ENCODE data around the gene PCARE.

The PCARE gene

GRCh38 chr2:29064346-29064715 is 10.0 kb downstream of the PCARE start:
- Histone ChIP-seq H3K4me3 (replicated peaks; ENCODE audit: low read depth, low read length) (no peak overlapping the region), H3K36me3 (ENCODE audit: control insufficient read depth, insufficient read depth, low read length) (no peaks in the 10 kb centered on the region), H3K27me3 (replicated peaks; ENCODE audit: control insufficient read depth, insufficient read depth, low read length) (no peaks in the 10 kb centered on the region; the same call in 1 of the 2 replicates)
- no peak for TF ChIP-seq CTCF (IDR thresholded peaks at IDR 0.05; ENCODE audit: insufficient read depth, low read length, poor library complexity, severe bottlenecking)
- no peak for DNase-seq (ENCODE audit: extremely low read depth, insufficient read length)

GRCh38 chr2:29063646-29064345 is 10.5 kb downstream of the PCARE start:
- no peak for TF ChIP-seq CTCF (IDR thresholded peaks at IDR 0.05; ENCODE audit: insufficient read depth, low read length, poor library complexity, severe bottlenecking)
- Histone ChIP-seq H3K4me3 (replicated peaks; ENCODE audit: low read depth, low read length) (no peak overlapping the region), H3K27me3 (replicated peaks; ENCODE audit: control insufficient read depth, insufficient read depth, low read length) (no peaks in the 10 kb centered on the region; the same call in 1 of the 2 replicates), H3K36me3 (ENCODE audit: control insufficient read depth, insufficient read depth, low read length) (no peaks in the 10 kb centered on the region)
- DNase-seq (ENCODE audit: extremely low read depth, insufficient read length) = no peak

GRCh38 chr2:29063056-29063455 is 11.3 kb downstream of the PCARE start:
- Histone ChIP-seq H3K4me3 (replicated peaks; ENCODE audit: low read depth, low read length) (no peak overlapping the region), H3K27me3 (replicated peaks; ENCODE audit: control insufficient read depth, insufficient read depth, low read length) (no peaks in the 10 kb centered on the region; the same call in 1 of the 2 replicates), H3K36me3 (ENCODE audit: control insufficient read depth, insufficient read depth, low read length) (no peaks in the 10 kb centered on the region)
- no peak for DNase-seq (ENCODE audit: extremely low read depth, insufficient read length)
- no peak for TF ChIP-seq CTCF (IDR thresholded peaks at IDR 0.05; ENCODE audit: insufficient read depth, low read length, poor library complexity, severe bottlenecking)

- no peak for TF ChIP-seq CTCF (IDR thresholded peaks at IDR 0.05; ENCODE audit: insufficient read depth, low read length, poor library complexity, severe bottlenecking)
- Histone ChIP-seq H3K4me3 (replicated peaks; ENCODE audit: low read depth, low read length) (no peak overlapping the region), H3K27me3 (replicated peaks; ENCODE audit: control insufficient read depth, insufficient read depth, low read length) (no peaks in the 10 kb centered on the region; the same call in 1 of the 2 replicates), H3K36me3 (ENCODE audit: control insufficient read depth, insufficient read depth, low read length) (no peaks in the 10 kb centered on the region)
- no peak for DNase-seq (ENCODE audit: extremely low read depth, insufficient read length)
These were observed 12.0 kb downstream of the PCARE start for GRCh38 chr2:29062371-29062770.

- Histone ChIP-seq H3K27me3 (replicated peaks; ENCODE audit: control insufficient read depth, insufficient read depth, low read length) (no peaks in the 10 kb centered on the region), H3K4me3 (replicated peaks; ENCODE audit: low read depth, low read length) (no peak overlapping the region), H3K36me3 (ENCODE audit: control insufficient read depth, insufficient read depth, low read length) (no peaks in the 10 kb centered on the region)
- no peak for DNase-seq (ENCODE audit: extremely low read depth, insufficient read length)
- TF ChIP-seq CTCF (IDR thresholded peaks at IDR 0.05; ENCODE audit: insufficient read depth, low read length, poor library complexity, severe bottlenecking) = no peak
These were observed 12.7 kb downstream of the PCARE start for GRCh38 chr2:29061616-29062015.

GRCh38 chr2:29061176-29061575 is 13.1 kb downstream of the PCARE start:
- Histone ChIP-seq H3K36me3 (ENCODE audit: control insufficient read depth, insufficient read depth, low read length) (no peaks in the 10 kb centered on the region), H3K4me3 (replicated peaks; ENCODE audit: low read depth, low read length) (no peak overlapping the region), H3K27me3 (replicated peaks; ENCODE audit: control insufficient read depth, insufficient read depth, low read length) (no peaks in the 10 kb centered on the region)
- TF ChIP-seq CTCF (IDR thresholded peaks at IDR 0.05; ENCODE audit: insufficient read depth, low read length, poor library complexity, severe bottlenecking) = no peak
- DNase-seq (ENCODE audit: extremely low read depth, insufficient read length) = no peak
